SK-N-SH treated with all-trans-retinoic acid at 6 μM for 48 hours (cell line): ENCODE results near the gene FAM20B.

ENCODE experiments used
- ATAC-seq: fragments of 200-7000 bp; cut with Tn5 transposase; 3 replicates; pipeline ENCODE4 v1.9.1; 2020; ENCODE audit warnings: mild to moderate bottlenecking, moderate library complexity
- TOX ChIP-seq: fragments of 250-450 bp; sonication (Bioruptor Pico); IDR thresholded peaks from 2 replicates; pipeline ENCODE4 v1.8.0; 2021; ENCODE audit warnings: mild to moderate bottlenecking, moderate library complexity, borderline replicate concordance
- ZNF565 ChIP-seq: fragments of 450-650 bp; formaldehyde crosslinking; conservative IDR thresholded peaks from 2 replicates; pipeline ENCODE4 v1.5.0; 2020; ENCODE audit warnings: low read depth, mild to moderate bottlenecking, moderate library complexity

FAM20B gene

GRCh38 chr1:179124873-179125272 is 99.2 kb downstream of the FAM20B start:
- no peak for ATAC-seq
- TF ChIP-seq ZNF565 (CRISPR knock-in tag) (no peak), TOX (CRISPR knock-in tag) (0 out of 2 replicates have a peak, but pooled peaks have one; percentile 4)
